Motor neuron (in vitro differentiated cells): ENCODE data around the gene MYADML2. TPM values are rescaled to one million over a fixed set of nuclear protein-coding genes. Genes with fewer than 3 reads are reported as not detected.

Experiments
- ATAC-seq, 8 experiments: fragments of 200-7000 bp; cut with Tn5 transposase; replicated peaks in 6 of 8; 2 replicates each; pipeline ENCODE4 v1.8.0; 2021; ENCODE audit warnings: mild to moderate bottlenecking in 8 of 8, moderate library complexity in 8 of 8
- H3K27ac ChIP-seq, 2 donors: fragments of 250-450 bp; sonication (Bioruptor Pico); 2 replicates each; pipeline ENCODE4 v1.9.0; 2021; ENCODE audit warnings: antibody characterized with exemption in 2 of 2, mild to moderate bottlenecking in 2 of 2, moderate library complexity in 1 of 2
- H3K4me1 ChIP-seq, 2 donors: fragments of 250-450 bp; sonication (Bioruptor Pico); replicated peaks in 1 of 2; 2 replicates each; pipeline ENCODE4 v1.6.1; 2021; ENCODE audit warnings: antibody characterized with exemption in 2 of 2, mild to moderate bottlenecking in 2 of 2, moderate library complexity in 1 of 2
- H3K4me3 ChIP-seq, 5 donors: fragments of 250-450 bp; sonication (Bioruptor Pico); 2 replicates each; pipeline ENCODE4 v1.9.0; 2021; ENCODE audit warnings: antibody characterized with exemption in 5 of 5, mild to moderate bottlenecking in 5 of 5, moderate library complexity in 4 of 5
- WGBS, 10 experiments: fragments of 450-650 bp; shearing (Covaris generic); methylation state at CpG; one replicate each; pipeline ENCODE4 v1.0.0; 2022; 5-methylcytosine and 5-hydroxymethylcytosine counted together
- in situ Hi-C, 9 experiments: fragments of 400-800 bp; cut with MboI; loops; one replicate each; pipeline ENCODE4 v1.15.0; 2021; ENCODE audit warnings: low sequenced_read_pairs in 9 of 9, low pct_unique_long_range_greater_than_20kb in 2 of 9; ENCODE audit not compliant: unreplicated experiment in 9 of 9
- total RNA-seq, 8 experiments: library from RNA; unstranded; fragments of 300-600 nt; gene quantifications; 2 replicates each; pipeline versions ENCODE4 v1.2.3 to v1.2.4, GENCODE V29; 2022

The MYADML2 gene
- total RNA-seq, result 1 to 10 TPM in 2 of 8 experiments, under 1 TPM in 6; 0.10 to 1.4 (median 0.47) TPM

GRCh38 chr17:81947189-81947588, at the start of gene MYADML2:
Gene MYADML2, minus strand, starts transcription at chr17:81947233. Its CDS starts 5,492 bp downstream, at chr17:81941741.
- Histone ChIP-seq H3K4me1 (peaks cover 0 to 3% of the 10 kb centered on the region in 2 donors), H3K4me3 (no peak within 1 kb of the TSS), H3K27ac (no peak within 1 kb of the TSS)
- peak in 2 of 8 experiments; percentile 11 to 20 for ATAC-seq
- 67 to 86% (median 76%) methylated on average over 1 to 9 of the region's 13 CpGs; no CpG with 5 or more reads in 3 of the 10 experiments for WGBS, 10 experiments
- in situ Hi-C loops, result no loop called here

- in situ Hi-C loops, result no loop called here
- Histone ChIP-seq H3K27ac (no peak overlapping the region), H3K4me3 (no peak overlapping the region), H3K4me1 (peaks cover 17 to 25% of the 10 kb centered on the region in 2 donors)
- no peak for ATAC-seq
- 93 to 100% methylated on average over 1 to 3 of the region's 28 CpGs; no CpG with 5 or more reads in 8 of the 10 experiments for WGBS, 10 experiments
Observed at GRCh38 chr17:81996232-81996756, 49.3 kb upstream of the MYADML2 start.

DNA sequence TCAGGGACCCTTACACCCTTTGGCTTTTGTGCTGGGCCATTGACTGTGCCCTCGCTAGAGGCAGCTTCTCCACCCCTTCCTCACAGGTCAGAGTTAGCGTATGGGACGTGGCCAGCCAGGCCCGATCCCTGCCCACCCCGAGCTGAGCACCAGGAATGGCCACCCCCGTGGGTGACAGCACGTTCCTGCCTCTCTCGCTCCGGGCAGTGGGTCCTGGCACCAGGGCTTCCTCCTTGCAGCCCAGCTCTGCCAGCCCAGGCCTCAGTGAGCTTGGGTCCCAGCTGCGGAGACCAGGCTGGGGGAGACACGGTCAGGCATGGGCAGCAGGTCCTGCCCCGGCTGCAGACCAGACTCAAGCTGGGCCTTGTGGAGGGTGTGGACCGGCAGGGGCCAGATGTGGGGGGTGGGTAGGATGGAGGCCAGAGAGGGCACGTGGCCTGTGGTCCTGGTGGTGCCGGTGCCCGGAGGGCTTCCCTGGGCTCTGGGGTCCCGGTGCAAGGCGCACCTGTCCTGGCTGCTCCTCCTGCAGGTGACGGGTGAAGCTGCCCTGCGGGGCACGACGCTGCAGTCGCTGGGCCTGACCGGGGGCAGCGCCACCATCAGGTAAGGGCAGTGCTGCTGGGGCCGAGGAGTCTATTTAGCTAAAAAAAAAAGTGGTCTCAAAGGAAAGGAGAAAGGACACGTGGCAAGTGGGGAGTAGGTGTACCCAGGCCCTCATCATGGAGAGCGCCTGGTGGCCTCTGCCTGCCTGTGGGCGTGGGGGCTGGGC, 48.6 kb upstream of the MYADML2 start:
- H3K27ac ChIP-seq, result no peak overlapping the region

DNA sequence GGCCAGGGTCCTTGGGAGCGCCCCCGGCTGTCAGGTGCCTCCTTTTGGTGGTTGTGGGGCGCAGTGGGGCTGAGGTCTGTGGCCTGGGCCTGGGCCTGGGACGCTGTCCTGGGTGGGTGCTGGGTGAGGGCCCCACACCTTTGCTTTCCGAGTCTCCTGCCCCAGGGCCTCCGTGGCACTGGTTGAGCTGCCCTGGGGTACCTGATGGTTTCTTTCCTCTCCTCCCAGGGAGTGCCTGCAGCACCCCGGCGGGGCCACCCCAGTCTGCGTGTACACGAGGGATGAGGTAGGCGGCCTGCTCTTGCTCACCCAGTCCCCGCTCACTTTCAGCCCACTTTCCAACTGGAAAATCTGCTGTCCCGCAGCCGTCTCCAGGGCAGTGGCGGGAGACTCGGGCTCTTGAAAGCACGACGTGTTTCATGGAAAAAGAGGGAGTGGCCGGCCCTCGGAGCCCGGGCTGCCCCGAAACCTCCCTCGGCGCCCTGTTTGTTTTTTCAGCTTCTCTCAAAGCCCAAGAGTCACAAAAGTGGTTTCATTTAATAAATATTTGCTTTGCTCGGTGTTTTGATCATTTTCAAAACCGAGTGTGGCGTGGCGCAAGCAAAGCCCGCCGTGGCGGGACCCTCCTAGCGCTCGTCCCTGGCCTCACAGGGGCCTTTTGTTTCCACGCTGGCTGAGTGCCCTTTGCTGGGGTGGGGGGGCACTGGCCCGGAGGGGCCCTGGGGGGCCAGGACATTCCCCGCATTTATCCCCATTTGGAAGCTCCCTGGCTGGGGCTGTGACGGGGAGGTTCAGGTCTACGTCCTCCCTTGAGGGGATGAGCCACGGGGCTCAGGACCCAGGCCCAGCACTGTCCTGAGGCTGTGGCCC, 47.8 kb upstream of the MYADML2 start:
- in situ Hi-C loops, result no loop called here
- 60 to 98% (median 75%) methylated on average over 1 to 17 of the region's 39 CpGs; no CpG with 5 or more reads in 7 of the 10 experiments for WGBS, 10 experiments
- H3K27ac ChIP-seq, result no peak overlapping the region
- ATAC-seq, result peak in 1 of 8 experiments; percentile 1
- H3K4me3 ChIP-seq, result no peak overlapping the region
- H3K4me1 ChIP-seq, result peaks cover 20 to 26% of the 10 kb centered on the region in 2 donors

More for the DNA sequence above, 48.6 kb upstream of the MYADML2 start:
- Histone ChIP-seq H3K4me3 (no peak overlapping the region), H3K4me1 (peaks cover 20 to 26% of the 10 kb centered on the region in 2 donors)
- in situ Hi-C loops, result no loop called here
- no peak for ATAC-seq
- 93 to 100% (median 100%) methylated on average over 1 to 4 of the region's 29 CpGs; no CpG with 5 or more reads in 6 of the 10 experiments for WGBS, 10 experiments

- WGBS, 10 experiments, result 79 to 100% (median 90%) methylated on average over 2 to 16 of the region's 37 CpGs; no CpG with 5 or more reads in 5 of the 10 experiments
- H3K4me3 ChIP-seq, result no peak overlapping the region
- no peak for ATAC-seq
Observed at GRCh38 chr17:81993729-81994592, 46.9 kb upstream of the MYADML2 start.

DNA sequence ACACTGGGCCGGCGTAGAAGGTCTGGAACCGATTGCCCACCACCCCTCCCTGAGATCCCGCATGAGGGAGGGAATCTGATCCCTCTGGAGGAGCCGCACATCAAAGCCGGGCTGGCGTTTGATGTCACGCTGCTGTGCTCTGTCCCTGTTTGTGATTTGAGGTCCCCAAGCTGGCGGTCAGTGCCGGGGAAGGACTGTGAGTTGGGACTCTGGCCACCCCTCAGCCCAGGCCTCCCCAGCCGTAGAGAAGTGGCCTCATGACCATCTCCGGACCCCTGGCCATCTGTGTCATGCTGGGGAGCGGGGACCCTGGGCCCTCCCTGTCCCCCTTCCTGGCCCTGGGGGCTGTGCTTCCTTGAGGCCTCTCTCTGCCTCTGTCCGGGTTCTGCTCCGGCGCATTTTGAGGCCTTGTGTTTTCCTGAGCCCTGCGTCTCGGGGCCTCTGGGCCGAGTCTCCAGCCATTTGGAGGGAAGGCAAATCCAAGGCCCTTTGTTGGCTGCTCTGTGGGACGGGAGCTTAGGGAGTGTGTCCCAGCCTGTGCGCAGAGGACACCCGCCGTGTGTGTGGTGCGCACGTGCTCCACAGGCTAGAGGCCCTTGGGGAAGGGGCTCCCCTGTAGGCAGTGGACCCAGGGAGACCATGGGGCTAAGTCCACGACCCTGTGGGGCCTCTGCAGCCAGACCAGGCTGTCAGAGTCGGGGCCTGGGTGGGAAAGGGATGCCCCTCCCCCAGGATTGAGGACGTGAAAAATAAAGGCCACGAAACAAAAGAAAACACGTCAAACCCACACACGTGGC, 45.5 kb upstream of the MYADML2 start:
- WGBS, 10 experiments, result 57 to 83% (median 70%) methylated on average over 2 to 15 of the region's 31 CpGs; no CpG with 5 or more reads in 5 of the 10 experiments
- Histone ChIP-seq H3K4me3 (no peak overlapping the region), H3K4me1 (peaks cover 20 to 26% of the 10 kb centered on the region in 2 donors), H3K27ac (peak overlapping the region; percentile 5 to 52)
- ATAC-seq, result peak in 5 of 8 experiments; percentile 5 to 23 (median 11)
- in situ Hi-C loops, result no loop called here

More at GRCh38 chr17:81993729-81994592, 46.9 kb upstream of the MYADML2 start:
- Histone ChIP-seq H3K27ac (no peak overlapping the region), H3K4me1 (peaks cover 20 to 26% of the 10 kb centered on the region in 2 donors)
- in situ Hi-C loops, result no loop called here

- Histone ChIP-seq H3K4me3 (no peak overlapping the region), H3K27ac (peak overlapping the region; percentile 5 to 52), H3K4me1 (peaks cover 20 to 26% of the 10 kb centered on the region in 2 donors)
- ATAC-seq, result peak; percentile 89 to 95 (median 92)
- WGBS, 10 experiments, result 0 to 29% (median 8%) methylated on average over 1 to 6 of the region's 31 CpGs; no CpG with 5 or more reads in 6 of the 10 experiments
- in situ Hi-C loops, result no loop called here
Observed at GRCh38 chr17:81991684-81992305, 44.8 kb upstream of the MYADML2 start.

DNA sequence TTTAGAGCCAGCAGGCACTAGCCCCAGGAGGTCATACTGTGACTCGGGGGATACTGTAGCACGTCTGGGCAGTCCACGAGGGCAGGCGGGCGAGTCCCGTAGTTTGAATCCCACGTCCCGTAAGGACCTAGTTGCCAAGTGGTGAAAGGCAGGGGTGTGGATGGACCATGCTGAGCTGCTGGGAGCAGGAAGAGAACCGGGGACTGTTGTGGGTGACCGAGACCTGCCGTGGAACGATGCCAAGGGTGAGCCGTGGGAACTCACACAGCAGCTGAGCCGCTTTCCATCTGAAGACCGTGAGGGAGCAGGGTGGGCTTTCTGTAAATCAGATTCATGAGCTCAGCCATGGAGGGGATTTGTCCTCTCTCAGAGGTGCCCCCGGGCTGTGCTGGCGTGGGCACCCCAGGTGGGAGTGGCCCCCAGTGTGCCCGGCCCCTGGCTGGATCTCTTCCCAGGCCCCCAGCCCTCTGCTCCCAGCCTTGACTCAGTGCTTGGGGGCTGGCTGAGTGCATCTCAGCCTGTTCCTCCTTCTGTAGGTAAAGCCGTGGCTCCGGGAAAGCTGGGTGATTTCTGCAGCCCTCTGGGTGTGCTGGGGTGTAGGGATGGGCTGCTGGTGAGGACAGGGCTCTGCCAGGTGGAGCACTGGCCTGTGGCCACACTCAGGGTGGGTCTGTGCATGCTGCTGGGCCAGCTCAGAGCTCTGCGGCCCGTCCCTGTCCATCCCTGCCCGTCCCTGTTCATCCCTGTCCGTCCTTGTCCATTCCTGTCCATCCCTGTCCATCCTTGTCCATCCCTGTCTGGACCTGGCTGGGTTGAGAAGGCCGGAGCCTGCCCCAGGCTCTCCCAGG, 44.0 kb upstream of the MYADML2 start:
- Histone ChIP-seq H3K27ac (peak overlapping the region in 1 of 2 donors; percentile 52), H3K4me3 (no peak overlapping the region), H3K4me1 (peaks cover 20 to 26% of the 10 kb centered on the region in 2 donors)
- in situ Hi-C loops, result no loop called here
- ATAC-seq, result no peak
- 60 to 100% (median 75%) methylated on average over 1 to 7 of the region's 25 CpGs; no CpG with 5 or more reads in 5 of the 10 experiments for WGBS, 10 experiments

- Histone ChIP-seq H3K27ac (no peak overlapping the region), H3K4me1 (peaks cover 11 to 13% of the 10 kb centered on the region in 2 donors), H3K4me3 (no peak overlapping the region)
- ATAC-seq, result no peak
- WGBS, 10 experiments, result 90 to 100% (median 100%) methylated on average over 1 to 9 of the region's 26 CpGs; no CpG with 5 or more reads in 6 of the 10 experiments
- in situ Hi-C loops, result no loop called here
Observed at GRCh38 chr17:81987161-81987770, 40.2 kb upstream of the MYADML2 start.

DNA sequence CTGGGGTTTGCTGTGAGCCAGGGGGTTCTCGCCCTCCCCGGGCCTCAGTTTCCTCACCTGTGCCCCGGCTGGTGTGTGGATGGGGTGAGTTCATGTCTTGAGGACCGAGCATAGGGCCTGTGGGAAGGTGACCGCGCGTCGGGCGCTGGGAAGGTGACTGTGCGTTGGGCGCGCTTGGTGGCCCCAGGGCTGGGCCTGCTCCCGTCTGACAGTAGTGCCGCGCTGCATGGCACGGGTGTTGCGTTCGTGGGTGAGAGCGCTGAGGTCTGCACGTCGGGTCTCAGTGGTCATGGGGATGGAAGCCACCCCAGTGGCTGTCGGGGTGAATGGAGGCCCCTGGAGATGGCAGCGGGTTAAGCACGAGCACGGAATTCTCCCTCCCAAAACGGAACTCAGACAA, 39.6 kb upstream of the MYADML2 start:
- no peak for ATAC-seq
- in situ Hi-C loops, result no loop called here
- H3K4me1 ChIP-seq, result peaks cover 4 to 6% of the 10 kb centered on the region in 2 donors
- 93 to 100% (median 100%) methylated on average over 1 to 10 of the region's 26 CpGs; no CpG with 5 or more reads in 4 of the 10 experiments for WGBS, 10 experiments
- no peak overlapping the region for H3K4me3 ChIP-seq
- H3K27ac ChIP-seq, result no peak overlapping the region
